Bronchial smooth muscle cell (primary cell): ENCODE results near the gene TMEM221. TPM values are rescaled to one million over a fixed set of nuclear protein-coding genes. Genes with fewer than 3 reads are reported as not detected.

Experiments
- total RNA-seq: library from RNA; depleted of rRNA; stranded (reverse); fragments of >200 nt; gene quantifications from 2 replicates; pipeline ENCODE4 v1.2.1, GENCODE V29; 2014

The TMEM221 gene
- 0.09 and 0.16 TPM in 2 replicates for total RNA-seq

DNA sequence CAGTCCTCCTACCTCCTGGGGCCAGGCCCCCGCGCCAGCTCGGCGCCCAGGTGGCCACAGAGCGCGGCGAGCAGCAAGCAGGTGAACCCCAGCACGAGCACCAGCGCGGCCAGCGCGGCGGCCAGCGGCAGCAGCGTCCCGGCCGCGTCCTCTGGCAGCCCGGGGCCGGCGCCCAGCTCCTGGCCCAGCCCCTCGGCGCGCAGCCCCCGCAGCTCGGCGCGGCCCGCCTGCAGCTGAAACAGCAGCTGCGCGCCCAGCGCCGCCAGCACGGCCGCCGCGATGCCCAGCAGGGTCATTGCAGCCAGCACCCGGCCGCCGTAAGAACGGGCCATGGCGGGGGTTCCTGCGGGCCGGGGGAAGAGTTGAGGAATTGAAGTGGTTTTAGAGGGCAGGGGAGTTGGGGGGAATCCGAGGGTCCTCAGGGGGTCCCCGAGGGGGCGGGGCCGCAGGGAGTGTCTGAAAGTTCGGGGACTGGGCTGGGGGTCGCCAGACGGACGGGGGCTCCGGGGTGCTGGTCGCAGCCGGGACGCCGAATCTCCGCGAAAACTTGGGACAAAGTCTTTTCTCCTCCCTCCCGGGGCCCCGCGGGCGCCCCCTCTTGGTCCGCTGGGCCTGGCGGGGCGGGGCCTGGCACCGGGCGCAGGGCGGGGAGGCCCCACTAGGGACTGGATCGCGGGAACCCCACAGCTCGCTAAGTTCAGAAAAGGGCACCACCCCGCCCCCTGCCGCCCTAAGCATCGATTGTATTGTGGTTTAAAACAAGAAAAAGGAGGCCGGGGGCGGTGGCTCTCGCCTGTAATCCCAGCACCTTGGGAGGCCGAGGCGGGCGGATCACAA lies at the start of gene TMEM221:
TMEM221 (minus strand) TSS at position 538 of the 837 bp plus-strand sequence; CDS start at position 332, 206 bp downstream.

DNA sequence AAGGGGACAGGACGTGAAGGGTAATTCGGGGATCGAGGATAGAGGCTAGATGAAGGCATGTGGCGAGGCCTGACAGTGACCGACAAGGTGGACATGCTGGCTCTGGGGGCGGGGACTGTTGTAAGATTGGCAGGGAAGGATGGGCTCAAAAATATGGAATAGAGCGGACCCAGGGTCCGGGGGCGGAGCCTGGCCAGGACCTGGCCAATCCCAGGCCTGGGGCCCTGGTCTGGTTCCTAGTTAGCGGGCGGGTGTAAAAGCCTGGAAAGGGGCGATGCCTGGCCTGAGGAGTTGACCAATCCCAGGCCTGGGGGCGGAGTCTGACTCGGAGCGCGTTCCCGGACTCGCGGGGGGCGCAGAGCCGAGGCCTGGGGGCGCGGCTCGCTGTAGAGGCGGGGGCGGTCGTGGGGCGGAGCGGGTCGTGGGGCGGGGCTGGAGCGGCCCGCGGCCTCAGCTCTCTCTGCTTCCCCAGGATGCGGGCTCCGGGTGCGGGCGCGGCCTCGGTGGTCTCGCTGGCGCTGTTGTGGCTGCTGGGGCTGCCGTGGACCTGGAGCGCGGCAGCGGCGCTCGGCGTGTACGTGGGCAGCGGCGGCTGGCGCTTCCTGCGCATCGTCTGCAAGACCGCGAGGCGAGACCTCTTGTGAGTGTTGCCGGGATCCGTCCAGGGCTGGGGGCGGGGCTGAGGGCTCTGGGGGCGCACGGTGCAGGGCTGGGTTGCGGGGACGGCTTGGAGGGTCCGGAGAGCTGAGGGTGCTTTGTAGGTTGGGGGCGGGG lies 21.8 kb upstream of the TMEM221 start, which contains the start of gene SLC27A1:
SLC27A1 (plus strand) TSS at position 457 of the 774 bp plus-strand sequence; CDS start at position 474, 17 bp downstream.

DNA sequence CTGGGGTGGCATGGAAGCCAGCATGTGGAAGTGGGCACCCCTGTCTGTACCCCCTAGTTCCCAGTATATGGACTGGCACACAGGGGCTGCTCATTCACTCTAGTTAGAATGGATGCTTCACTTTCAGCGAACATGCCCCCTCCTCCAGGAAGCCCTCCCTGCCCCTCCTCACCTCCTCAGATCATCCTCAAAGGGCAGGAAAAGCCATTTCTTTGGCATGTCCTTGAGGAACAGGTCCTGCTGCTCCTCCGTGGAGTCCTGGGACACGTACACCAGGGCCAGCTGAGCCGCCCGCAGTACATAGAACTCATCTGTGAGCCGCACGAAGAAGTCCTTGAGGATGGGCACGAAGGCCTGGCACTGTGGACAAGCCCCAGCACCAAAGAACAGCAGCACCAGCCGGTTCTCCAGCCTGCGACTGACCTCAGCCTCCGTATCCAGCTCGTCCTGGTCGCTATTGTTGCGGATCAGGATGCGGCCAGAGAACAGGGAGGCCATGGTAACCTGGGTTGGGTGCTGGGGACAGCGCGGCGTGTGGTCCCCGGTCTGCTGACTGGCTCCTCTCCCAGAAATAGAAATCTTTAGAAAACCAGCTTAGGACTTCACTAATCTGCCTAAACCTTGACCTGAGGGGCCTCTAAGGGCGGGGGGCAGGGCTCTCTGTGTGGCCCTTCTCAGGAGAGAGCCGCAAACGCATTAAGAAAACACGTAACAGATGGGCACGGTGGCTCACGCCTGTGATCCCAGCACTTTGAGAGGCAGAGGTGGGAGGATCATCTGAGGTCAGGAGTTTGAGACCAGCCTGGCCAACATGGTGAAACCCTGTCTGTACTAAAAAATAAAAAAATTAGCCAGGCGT lies 12.1 kb upstream of the TMEM221 start, which contains the start of gene NXNL1:
NXNL1 (minus strand) TSS at position 555 of the 859 bp plus-strand sequence; CDS start at position 498, 57 bp downstream.

DNA sequence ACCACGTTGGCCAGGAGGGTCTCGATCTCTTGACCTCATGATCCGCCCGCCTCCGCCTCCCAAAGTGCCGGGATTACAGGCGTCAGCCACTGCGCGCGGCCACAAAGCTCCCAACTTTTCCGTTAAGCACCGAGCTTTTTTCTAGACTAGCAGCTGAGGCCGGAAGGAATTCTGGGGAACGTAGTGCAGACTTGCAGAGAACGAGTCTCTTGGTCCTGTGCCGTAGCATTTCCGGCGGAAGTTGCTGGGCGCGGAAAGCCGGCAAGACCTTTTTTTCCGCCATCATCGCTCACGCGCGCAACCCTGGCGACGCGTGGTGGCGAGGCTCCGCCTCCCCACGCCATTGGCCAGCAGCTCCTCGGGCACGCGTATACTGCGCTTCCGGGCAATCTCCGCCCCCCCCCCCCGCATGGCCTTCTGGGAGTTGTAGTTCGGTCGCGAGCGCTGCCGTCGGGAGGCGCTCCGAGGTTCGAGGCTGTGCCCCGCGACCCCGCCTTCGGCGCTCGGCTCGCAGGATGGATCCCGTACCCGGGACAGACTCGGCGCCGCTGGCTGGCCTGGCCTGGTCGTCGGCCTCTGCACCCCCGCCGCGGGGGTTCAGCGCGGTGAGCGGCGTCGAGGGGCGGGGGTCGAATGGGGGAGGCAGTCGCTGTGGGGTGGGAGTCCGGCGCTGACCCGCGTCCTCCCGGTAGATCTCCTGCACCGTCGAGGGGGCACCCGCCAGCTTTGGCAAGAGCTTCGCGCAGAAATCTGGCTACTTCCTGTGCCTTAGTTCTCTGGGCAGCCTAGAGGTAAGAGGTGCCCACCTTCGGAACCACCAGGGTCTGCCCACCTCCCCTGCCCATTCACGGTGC lies 28.6 kb downstream of the TMEM221 start, which contains the start of gene MVB12A:
MVB12A (plus strand) TSS at position 427 of the 854 bp plus-strand sequence; CDS start at position 516, 89 bp downstream.

DNA sequence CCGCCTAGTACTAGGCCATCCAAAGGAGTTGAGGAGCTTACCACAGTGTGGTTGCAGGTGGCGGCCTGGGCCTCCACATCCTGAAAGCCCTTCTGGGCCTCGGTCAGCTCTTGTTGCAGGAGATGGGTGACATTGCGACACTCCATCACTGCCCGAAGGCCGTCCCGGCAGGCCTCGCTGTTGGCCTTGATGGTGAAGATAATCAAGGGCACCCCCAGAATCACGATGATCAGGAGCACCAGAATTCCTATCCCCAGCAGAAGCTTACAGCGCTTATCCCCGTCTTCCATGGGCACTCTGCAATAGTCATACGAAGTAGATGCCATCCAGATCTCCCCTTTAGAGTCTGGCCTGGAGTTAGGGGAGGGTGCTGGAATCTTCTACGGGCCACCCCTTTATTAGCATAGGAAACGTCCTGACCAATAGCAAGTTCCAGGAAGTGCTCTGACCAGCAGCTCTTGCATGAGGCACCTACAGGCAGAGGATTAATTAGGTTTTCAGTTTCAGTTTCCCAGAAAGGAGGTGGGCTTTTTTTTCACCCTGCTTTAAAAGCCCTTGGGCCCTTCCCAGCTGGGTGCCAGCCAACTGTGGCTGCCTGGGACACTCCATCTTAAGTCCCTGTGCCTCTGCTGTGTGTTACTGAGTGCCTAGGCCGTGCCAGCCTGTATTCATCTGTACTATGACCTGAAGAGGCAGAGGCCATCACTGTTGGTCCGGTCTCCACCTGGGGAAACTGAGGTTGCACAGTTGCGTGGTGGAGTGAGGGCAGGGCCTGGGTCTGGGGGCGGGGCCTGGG lies 43.0 kb downstream of the TMEM221 start, which contains the start of gene BST2:
BST2 (minus strand) TSS at position 381 of the 796 bp plus-strand sequence; CDS start at position 326, 55 bp downstream.

DNA sequence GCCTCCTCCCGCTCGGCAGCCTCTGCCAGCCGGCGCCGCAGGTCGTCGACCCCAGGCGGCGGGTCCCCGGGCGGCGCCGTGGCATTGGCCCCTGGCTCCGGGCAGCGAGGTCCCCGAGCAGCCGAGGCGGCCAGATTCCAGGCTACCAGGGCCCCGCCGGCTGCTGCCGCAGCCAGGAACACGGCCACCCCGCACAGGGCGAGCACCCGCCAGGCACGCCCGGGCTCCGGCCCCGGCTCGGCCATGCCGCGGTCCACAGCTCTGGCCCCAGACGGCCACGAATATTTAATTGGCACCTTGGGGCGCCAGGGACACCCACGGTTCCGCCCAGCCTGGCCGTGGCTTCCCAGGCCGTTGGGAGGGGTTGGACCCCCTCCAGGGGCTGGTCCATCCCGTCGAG lies 54.6 kb downstream of the TMEM221 start, which contains the start of gene CCDC194:
CCDC194 (minus strand) TSS at position 283 of the 400 bp plus-strand sequence; CDS start at position 245, 38 bp downstream.

Other genes with a start within 250 kb of the TMEM221 start
- gene USE1, start 233.3 kb downstream of the TMEM221 start, total RNA-seq = 26.0 and 39.9 TPM in 2 replicates
- 0.94 and 2.2 TPM in 2 replicates for gene OCEL1, start 222.4 kb downstream of the TMEM221 start, total RNA-seq
- 22.4 and 24.0 TPM in 2 replicates for gene NR2F6, start 202.7 kb downstream of the TMEM221 start, total RNA-seq
- gene USHBP1, start 183.9 kb downstream of the TMEM221 start, total RNA-seq = not detected in 2 replicates
- 90.1 and 101 TPM in 2 replicates for gene BABAM1, start 181.2 kb downstream of the TMEM221 start, total RNA-seq
- gene ANKLE1, start 166.8 kb downstream of the TMEM221 start, total RNA-seq = 0.16 and 0.17 TPM in 2 replicates
- gene ABHD8, start 145.2 kb downstream of the TMEM221 start, total RNA-seq = 8.7 and 10.6 TPM in 2 replicates
- 17.3 and 29.0 TPM in 2 replicates for gene MRPL34, start 142.8 kb downstream of the TMEM221 start, total RNA-seq
- gene DDA1, start 139.1 kb downstream of the TMEM221 start, total RNA-seq = 16.5 TPM in 2 replicates
- 2.2 and 3.9 TPM in 2 replicates for gene ANO8, start 113.8 kb downstream of the TMEM221 start, total RNA-seq
- 7.6 and 8.0 TPM in 2 replicates for gene GTPBP3, start 111.1 kb downstream of the TMEM221 start, total RNA-seq
- not detected in 2 replicates for gene PLVAP, start 71.3 kb downstream of the TMEM221 start, total RNA-seq
- not detected in 2 replicates for gene CCDC194, start 54.5 kb downstream of the TMEM221 start, total RNA-seq
- 0.60 and 2.8 TPM in 2 replicates for gene BST2, start 43.0 kb downstream of the TMEM221 start, total RNA-seq
- gene MVB12A, start 28.6 kb downstream of the TMEM221 start, total RNA-seq = 21.3 and 32.6 TPM in 2 replicates
- gene NXNL1, start 12.3 kb upstream of the TMEM221 start, total RNA-seq = not detected in 2 replicates
- 17.8 and 28.9 TPM in 2 replicates for gene SLC27A1, start 21.9 kb upstream of the TMEM221 start, total RNA-seq
- 46.0 and 58.2 TPM in 2 replicates for gene PGLS, start 63.0 kb upstream of the TMEM221 start, total RNA-seq
- 43.1 and 54.9 TPM in 2 replicates for gene COLGALT1, start 107.0 kb upstream of the TMEM221 start, total RNA-seq
- gene UNC13A, start 239.7 kb upstream of the TMEM221 start, total RNA-seq = under 0.01 and 0.32 TPM in 2 replicates